H1 (cell line): Measurements from ENCODE around the gene FGD6. TPM values are rescaled to one million over a fixed set of nuclear protein-coding genes. Genes with fewer than 3 reads are reported as not detected.

Experiments
- ASH2L ChIP-seq: fragments of 200-600, 300-600 bp; sonication (generic); IDR thresholded peaks from one replicate; pipeline ENCODE4 v1.7.1; 2017; ENCODE audit warnings: low read length
- BRCA1 ChIP-seq: IDR thresholded peaks from 2 replicates; pipeline ENCODE4 v1.6.1; 2012; ENCODE audit warnings: low read depth, low read length, improper control_type of control experiment
- CBX5 ChIP-seq: fragments of 300-800, 300-1000 bp; sonication (generic); IDR thresholded peaks from 2 replicates; pipeline ENCODE4 v1.7.1; 2016; ENCODE audit warnings: antibody characterized with exemption, low read length, low read depth
- GTF2F1 ChIP-seq: IDR thresholded peaks from 2 replicates; pipeline ENCODE4 v1.6.1; 2012; ENCODE audit warnings: low read depth, low read length, improper control_type of control experiment, borderline replicate concordance
- KDM1A ChIP-seq: fragments of 200-600, 300-600 bp; sonication (generic); IDR thresholded peaks from 2 replicates; pipeline ENCODE4 v1.7.1; 2016; ENCODE audit warnings: mild to moderate bottlenecking, low read length, borderline replicate concordance
- PHF8 ChIP-seq: fragments of 200-600 bp; sonication (generic); conservative IDR thresholded peaks from 2 replicates; pipeline ENCODE4 v1.7.1; 2012; ENCODE audit warnings: low read depth, mild to moderate bottlenecking, inconsistent platforms, low read length, moderate library complexity
- SUZ12 ChIP-seq: fragments of 200-600 bp; sonication (generic); IDR thresholded peaks from 2 replicates; pipeline ENCODE4 v1.6.1; 2012; ENCODE audit warnings: mild to moderate bottlenecking, inconsistent platforms, low read length, moderate library complexity, mixed read lengths
- polyA plus RNA-seq, 7 experiments: library from polyadenylated mRNA; depleted of rRNA in 3 of 7; stranded (reverse) in 5 of 7; unstranded in 2 of 7; fragments of >200 nt in 5 of 7; fragments of 200-250 nt in 2 of 7; gene quantifications; 1 replicate in 5 of 7; 2 replicates in 1 of 7; 4 replicates in 1 of 7; pipeline versions ENCODE4 v1.2.1 to v1.2.3, GENCODE V29; 2011 to 2013; ENCODE audit warnings: missing spikeins in 2 of 7, mixed read lengths in 2 of 7
- total RNA-seq: library from RNA; stranded (reverse); fragmentation: NEBNext Ultra II Directional; extraction: Animal tissue kit (Norgen Biotek cat#: 25700); gene quantifications from 2 replicates; pipeline ENCODE4 v1.2.1, GENCODE V29; 2021

Gene FGD6
- total and polyA plus RNA-seq, 2 of the 8 experiments (the other 6 are each of a cell fraction or from before 2014, with no cell fraction given): 12.2 to 24.3 TPM

DNA sequence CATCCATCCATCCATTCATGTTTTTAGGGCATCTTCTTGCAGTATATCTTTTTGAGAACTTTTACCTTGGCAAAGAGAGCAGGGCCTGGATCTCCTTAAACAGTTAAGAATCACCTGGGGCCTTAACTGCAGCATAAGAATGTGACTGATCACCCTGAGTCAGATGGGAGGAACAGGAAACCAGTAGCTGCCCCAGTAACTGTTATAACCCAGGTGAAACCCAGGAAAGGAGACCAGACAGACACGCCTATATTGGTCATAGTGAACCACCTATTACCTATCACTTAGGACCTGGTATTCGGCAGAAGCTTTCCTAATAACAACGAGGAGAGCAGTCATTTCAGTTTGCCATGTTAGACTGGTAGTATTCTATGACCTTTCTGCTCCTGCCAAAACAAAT, 100.5 kb downstream of the FGD6 start (continued):
- no peak for TF ChIP-seq SUZ12
- no peak for TF ChIP-seq KDM1A
- no peak for TF ChIP-seq PHF8
- no peak for TF ChIP-seq ASH2L
- no peak for TF ChIP-seq GTF2F1
- TF ChIP-seq CBX5: no peak
- no peak for TF ChIP-seq BRCA1
- TF ChIP-seq, all 59 proteins: peak for 0
